ENCODE data around the gene TSPAN32.

The TSPAN32 gene

DNA sequence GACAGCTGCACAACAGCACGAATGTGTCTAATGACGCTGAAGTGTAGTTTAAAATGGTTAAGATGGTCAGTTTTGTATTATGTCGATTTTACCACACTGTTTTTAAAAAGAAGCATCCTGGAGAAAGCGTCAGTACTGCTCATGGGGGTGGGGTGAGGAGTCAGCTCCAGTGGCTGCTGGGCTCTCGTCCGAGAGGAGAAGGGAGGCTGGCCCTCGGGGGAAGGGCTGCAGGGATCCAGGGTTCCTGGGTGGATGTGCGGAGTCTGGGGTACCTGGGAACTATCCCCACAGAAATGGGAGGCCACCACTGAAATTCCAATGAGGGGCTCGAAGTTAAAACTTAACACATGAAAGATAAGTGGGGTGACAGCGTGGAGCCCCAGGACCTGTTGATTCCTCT lies 12.0 kb upstream of the TSPAN32 start:
- DNase-seq: no peak

DNA sequence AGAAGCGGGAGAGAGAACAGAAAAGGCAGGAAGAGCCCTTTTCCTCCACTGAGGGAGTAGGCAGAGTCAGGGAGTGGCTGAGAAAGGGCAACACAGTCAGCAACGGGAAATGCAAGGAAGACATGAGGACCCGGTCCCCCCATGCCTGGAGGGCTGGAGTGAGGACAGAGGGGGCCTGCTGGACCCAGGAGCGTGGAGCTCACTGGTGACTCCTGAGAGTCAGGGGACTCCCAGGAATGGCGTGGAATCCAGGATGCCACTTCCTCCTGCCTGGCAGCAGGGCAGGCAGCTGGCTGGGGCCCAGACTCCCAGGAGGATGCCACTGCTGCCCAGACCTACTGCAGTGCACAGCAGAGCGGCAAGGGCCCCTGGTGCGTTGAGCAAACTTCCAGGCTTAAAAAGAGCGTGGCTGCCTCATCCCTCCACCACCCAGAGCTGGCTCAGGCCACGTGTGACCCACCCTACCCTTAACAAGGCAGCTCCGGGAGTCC lies 11.4 kb upstream of the TSPAN32 start:
- DNase-seq: no peak

DNA sequence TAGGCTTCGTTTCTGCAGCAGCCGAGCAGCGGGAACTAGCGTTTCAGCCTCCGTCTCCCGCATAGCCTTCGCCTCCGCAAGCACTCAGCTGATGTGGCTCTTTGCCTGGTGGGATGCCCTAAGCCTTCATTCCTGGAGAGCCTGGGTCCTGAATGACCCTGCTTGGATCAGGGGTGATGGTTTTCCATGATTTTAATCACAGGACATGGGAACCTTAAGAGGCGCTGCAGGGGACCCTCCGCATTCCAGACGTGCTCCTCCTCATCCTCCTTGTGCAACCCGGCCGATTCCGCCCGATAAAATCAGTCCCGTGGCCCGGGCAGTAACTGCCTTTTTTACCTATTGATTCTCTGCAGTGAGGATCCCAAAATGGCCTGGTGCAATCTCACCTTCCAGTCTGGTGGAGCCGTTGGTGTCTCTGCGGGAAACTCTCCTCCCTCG lies 8.3 kb upstream of the TSPAN32 start:
- DNase-seq: no peak

DNA sequence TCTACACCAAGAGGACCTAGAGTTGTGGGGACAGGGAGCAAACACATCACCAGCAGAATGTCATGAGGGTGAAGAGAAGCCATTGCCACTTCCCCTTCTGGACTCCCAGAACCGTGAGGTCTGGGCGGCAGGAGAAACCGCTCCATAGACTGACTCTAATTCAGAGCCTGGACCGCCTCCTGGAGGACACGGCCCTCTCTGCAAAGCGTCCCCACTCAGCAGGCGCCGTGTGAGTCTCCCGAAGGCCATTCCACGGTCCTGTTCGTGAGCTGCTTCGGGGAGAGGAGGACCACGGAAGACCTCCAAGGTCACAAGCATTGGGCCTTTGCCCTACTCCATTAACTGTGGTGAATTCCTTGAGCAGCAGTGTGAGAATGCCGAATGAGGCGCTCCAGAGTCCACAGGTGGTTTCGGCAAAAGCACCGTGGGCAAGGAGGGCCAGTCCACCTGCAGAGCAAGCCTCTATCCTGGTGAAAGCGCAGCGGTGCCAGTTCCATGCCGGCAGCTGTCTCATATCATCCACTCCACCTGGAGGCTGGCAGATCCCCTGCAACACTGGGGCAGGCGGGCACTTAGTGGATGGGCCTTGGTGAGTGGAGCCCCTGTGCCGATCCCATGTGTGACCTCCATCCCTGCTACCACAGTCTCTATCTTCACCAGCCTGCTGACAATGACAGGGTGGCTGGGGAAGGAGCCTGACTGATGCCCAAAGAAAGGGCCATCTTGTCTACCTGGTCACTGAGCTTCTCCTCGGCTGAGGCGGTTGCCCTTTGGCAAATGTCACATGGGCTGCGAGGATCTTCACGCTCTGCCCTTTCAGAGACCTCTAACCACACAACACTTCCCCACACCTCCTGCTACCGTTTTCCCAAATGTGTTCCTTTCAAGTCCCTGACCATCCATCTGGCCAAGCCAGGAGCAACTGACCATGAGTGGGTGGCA lies 7.6 kb upstream of the TSPAN32 start:
- DNase-seq: no peak

DNA sequence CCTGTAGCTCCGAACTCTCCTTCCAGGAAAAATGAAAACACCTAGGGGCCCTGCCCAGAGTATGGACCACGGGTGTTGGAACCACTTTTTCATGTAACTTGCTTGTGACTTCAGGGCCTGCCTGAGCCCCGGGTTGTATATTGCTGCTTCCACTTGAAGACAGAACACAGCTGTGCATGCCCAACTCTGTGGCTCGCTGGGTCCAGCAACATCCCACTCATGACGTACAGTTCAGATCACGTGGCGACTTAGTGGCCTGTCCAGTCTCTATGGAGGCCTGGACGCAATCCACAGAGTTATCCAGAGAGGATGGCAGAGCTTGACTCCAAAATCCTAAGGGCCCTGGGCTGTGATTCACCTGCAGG lies 6.9 kb upstream of the TSPAN32 start:
- no peak for DNase-seq

DNA sequence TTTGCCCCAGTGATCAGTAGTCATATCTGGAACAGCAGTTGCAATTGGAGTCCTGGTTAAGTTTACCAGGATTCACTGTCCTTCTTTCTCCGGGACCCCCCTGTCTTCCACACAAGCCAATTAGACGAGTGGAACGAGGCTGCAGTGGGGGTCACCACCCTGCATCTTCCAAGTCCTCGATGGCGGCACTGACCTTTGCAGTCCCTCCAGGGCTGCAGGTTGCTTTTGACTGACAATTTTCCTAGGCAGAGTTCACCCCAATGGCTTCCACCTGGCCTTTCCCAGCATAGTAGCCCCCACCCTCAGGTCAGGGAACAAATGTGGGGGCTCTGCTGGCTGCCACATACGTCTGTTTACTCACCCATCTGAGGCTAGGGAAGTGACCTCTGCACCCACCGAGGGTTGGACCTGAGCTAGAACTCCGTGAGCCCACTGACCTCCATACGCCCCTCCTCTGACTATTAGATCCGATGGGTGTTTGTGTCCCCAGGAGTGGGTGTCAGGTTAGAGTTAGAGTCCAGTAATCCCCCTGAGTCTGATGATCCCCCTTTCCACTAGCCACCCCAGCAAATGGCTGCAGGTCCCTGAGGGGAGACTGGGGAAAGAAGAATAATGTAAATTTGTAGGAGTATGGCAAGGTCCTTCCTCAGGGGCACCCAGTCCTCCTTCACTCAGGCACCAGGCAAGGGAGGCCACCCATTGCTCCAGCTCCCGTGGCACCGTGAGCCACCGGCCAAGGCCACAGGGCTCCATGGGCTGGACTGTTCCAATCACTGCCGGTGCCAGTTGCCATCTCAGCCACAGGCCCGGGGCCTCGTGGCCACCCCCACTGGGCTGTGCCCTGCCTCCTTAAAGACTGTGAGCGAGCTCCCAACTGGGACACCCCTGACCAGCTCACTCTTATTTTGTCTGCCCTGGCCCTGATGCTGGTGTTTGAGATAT lies 5.6 kb upstream of the TSPAN32 start:
- DNase-seq: no peak

DNA sequence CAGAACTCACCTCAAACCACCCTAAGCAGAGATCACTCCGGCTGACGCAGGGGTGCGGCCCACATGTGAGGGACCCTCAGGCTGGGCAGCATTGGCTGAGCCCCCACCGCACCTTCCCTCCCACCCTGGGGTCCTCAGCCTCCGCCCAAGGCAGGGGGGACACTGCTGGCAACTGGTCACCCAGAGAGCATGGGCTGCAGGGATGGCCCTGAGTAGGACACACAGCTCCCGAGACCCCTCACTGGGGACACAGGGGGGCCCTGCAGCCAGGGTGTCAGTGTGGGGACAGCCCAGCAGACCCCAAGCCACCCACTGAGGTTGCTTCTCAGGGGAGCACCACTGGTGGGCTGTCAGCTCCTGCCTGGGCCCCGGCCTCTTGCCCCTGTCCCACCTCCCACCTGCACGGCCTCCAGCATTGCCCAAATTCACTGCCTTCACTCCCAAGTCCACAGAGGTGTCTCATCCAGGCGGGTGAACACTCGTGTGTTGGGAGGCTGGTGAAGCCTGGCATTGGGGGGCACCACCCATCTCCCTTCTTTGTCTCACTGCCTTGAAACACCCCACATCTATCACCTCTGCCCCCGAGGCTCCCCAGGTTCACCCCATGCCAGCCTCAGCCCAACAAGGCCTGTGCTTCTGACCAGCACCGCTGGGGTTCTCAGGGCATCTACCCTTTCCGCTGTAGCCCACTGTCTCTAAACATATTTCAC lies 4.7 kb upstream of the TSPAN32 start:
- DNase-seq: no peak

DNA sequence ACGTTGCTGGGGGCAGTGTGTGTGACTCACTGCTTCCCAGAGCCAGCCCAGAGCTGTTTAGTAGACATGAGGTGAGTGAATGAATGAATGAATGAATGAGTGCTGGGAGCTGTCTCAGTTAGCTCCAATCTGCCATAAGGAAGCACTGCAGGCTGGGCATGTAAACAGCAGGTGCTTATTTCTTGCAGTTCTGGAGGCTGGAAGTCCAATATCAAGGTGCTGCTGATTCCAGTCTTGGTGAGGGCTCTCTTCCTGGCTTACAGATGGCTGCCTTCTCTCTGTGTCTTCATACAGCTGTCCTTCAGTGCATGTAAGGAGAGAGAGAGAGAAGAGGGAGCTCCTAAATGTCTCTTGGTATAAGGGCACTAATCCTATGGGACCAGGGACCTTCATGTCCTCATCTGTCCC lies 4.2 kb upstream of the TSPAN32 start:
- DNase-seq: no peak

DNA sequence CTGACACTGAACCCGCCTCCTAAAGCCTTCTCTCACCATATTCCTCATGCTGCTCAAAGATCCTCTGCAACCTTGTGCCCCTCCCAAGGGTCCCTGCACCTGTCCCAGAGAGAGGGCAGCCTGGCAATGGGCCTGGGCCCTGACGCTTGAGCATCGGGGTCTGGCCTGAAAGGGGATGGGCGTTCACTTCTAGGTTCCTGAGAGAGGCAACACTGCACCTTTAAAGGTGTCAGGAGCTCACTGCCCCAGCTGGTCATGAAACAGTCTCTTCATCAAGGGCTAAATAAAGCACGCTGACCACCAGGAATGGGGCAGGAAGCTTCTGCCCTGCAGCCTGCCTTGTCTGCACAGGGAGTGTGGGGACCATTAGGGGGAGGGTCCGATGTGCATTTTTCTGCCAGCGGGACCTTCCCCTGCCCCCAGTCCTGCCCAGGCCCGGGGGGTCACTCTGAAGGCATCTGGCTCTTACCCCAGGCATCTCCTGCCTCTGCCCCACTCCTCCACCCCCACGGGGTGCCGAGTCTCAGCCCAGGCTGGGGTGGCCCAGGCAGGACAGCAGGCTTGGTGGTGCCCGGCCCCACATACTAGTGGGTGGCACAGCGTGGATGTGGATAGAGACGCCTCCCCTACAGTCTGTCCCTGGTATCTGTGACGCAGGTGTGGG lies 3.5 kb upstream of the TSPAN32 start:
- no peak for DNase-seq

DNA sequence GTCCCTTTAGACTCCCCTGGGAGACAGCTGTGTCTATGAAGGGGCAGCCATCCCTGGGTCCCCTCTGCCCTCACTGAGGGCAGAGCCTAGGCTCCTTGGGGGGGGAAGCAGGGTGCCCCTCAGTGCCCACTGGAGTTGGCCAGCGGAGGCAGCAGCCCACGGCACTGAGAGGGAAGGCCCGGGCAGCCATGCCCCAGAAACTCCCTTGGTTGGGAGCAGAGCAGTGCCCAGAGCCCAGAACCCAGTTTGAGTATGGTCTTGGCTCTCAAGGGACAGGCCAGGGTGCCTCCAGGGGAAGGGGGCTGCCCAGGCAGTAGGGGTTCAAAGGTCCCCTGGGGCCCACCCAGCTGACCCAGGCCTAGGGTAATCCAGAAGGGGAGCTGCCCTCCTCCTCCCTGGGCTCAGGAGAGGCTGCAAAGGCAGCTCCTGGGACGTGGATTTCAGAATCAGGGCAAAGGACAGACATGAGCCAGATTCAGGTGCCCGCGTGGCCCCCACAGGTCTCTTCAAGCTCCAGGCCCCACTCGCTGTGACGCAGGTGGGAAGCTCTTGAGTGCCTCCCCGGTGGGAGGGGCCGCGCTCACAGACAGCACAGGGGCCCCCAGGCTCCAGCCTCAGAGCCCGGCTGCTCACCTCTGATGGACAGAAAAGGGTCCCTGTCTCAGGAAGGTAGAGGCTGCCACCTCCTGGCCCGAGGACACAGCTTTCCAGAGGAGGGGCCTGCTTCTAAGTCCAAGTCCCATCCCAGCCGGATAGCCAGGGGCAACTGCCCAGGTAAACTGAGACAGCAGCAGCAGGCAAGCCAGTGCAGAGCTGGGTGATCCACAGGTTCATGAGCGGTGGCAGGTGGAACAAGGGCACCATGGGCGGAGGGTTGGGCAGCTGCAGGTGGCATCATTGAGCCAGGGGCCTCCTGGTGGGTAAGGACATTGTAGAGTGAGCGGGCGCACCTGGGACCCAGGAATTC lies 2.7 kb upstream of the TSPAN32 start:
- DNase-seq: no peak

DNA sequence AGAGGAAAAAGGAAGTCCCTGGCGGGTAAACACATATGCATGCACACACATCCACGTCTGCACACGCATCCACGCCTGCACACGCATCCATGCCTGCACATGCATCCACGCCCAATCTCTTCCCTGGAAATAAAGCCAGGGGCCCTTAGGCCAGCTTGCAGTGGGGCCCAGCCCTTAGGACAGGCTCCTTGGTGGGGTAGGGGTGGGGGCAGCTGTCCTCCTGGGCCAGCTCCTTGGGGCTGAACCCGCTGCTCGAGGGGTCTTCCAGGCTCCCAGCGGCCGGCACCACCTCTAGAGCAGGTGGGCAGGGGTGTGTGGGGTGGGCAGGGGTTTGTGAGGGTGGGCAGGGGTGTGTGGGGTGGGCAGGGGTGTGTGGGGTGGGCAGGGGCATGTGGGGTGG lies 2.0 kb upstream of the TSPAN32 start:
- no peak for DNase-seq

DNA sequence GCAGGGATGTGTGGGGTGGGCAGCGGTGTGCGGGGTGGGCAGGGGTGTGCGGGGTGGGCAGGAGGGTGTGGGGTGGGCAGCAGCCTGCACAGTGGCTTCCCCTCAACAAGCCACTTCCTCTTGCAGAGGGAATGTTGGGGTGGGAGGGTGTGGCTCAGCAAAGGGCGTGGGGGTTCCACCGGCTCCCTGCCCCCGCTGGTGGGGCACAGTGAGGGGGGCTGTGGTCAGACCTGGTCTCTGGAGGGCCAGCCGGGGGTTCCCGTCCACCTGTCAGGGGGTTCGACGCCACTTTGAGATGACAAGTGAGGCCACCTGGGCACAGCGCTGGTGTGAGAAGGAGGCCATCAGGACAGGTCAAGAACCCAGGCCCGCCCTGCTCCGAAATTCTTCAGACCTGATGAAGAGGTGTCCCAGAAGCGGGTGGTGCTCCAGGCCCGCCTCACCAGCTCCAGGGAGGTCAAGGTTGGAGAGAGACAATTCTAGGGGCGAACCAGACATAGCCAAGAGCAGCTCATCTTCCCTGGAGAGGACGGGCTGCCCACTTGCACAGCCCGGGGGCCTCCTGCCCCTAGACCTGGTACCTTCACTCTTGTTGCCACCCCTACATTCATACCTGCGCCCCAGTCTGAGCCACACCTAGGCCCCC lies 1.4 kb upstream of the TSPAN32 start:
- DNase-seq: no peak

DNA sequence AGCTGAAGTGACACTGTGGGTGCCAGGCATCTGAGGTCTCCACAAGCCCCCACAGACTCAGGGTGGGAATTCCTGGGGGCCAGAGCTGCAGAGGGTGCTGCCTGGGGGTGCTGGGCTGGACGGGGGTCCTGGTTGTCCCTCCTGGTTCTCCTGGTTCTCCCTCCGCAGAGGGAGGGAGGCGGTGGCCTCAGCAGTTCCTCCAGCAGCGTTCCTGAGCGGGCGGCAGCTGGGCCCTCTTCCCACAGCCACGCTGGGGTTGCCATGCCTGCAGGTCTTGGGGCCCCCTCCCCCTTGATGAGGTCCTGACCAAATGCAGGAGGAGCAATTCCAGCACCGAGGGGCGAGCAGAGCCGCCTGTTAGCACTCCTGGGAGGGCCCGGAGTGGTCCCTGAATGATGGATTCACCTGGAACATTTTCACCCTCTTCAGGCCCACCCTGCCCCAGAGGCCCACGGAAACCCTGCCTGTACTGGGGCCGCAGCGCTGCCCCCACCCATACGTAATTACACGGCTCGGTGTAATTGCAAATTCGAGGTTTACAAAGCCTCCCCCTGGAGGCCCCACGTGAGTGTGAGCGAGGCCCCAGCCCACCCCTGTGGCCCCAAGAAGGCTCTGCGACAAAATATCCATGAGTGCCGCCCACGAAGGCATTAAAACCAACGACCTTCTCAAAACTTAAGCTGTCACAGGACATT lies 730 bp upstream of the TSPAN32 start:
- DNase-seq: no peak

DNA sequence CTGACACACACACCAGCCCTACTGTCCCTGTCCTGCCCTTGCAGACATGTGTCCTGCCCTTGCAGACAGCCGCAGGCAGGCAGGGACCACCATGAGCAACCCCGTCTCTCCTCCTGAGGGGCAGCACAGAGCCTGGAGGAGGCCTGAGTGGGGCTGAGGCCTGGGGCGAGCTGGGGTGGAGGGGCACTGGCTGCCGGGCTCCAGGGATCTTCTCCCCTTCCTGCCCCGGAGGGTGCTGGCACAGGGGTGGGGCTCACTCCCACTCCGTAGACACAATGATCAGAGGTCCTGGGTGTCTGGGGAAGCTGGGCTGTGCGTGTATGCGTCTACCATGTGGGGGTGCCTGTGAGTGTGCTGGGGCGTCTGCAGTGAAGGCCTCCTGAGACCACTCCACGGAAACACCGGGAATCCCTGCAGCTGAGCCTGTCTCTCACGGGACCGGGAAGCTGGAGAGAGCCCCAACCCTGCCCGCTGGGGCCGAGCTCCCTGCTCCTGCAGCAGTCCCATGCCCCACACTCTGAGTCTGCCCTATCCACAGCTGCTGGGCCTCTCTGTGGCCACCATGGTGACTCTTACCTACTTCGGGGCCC lies 588 bp downstream of the TSPAN32 start:
- no peak for DNase-seq

DNA sequence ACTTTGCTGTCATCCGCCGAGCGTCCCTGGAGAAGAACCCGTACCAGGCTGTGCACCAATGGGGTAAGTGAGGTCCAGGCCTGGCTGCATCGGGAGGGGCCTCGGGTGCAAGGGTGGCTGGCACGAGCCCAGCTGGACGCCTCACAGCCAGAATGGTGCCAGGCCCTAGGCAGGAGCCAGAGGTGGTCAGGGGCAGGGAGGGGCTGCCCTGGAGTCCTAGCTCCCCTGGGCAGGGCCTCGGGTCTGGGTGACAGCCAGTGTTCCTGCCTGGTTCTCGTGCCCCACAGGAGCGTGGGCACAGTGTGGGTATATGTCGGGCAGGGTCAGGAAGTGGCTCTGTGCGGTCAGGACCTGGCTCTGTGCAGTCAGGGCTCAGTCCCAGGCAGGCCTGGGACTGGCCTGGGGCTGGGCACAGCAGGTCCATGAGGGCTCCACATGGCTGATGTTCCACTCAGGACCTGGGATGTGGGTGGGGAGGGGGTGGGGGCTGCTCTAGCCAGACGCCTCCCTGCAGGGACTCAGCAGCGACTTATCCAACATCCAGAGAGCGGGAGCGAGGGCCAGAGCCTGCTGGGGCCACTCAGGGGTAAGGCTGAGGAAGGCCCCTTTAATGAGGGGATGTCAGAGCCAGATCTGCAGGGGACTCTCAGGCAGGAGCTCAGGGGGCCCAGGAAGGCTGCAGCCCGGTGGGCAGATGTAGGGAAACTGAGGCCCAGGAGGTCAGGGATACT lies 1.2 kb downstream of the TSPAN32 start:
- no peak for DNase-seq

DNA sequence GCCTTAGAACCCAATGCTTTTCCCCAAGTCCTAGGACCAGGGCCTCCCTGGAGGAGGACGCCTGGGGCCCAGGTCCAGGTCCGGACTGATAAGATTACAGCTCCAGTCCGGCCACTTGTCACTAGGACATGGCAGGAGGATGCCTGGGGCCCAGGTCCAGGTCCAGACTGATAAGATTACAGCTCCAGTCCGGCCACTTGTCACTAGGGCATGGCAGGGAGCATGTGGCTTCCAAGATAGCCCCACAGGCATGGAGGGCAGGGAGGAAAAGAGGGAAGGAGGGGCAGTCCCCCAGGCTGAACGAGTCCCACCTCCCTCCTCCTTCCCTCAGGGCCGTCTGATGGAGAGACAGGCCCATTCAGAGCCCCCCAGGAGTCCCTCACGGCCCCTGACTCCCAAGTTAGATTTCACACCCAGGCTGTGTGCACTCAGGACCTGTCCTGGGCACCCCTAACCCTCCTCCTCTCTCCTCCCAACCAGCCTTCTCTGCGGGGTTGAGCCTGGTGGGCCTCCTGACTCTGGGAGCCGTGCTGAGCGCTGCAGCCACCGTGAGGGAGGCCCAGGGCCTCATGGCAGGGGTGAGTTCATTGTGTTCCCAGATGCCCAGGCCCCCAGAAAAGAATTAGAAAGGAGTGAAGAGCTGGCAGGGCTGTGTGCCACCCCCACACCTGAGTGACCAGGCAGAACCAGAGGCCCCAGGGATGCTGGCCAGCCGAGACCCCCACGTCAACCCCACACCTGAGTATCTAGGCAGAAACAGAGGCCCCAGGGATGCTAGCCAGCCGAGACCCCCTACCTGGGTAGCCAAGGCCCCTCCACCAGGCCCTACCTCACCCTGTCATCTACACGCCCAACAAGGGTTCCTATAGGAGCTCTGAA lies 2.1 kb downstream of the TSPAN32 start:
- DNase-seq: no peak

DNA sequence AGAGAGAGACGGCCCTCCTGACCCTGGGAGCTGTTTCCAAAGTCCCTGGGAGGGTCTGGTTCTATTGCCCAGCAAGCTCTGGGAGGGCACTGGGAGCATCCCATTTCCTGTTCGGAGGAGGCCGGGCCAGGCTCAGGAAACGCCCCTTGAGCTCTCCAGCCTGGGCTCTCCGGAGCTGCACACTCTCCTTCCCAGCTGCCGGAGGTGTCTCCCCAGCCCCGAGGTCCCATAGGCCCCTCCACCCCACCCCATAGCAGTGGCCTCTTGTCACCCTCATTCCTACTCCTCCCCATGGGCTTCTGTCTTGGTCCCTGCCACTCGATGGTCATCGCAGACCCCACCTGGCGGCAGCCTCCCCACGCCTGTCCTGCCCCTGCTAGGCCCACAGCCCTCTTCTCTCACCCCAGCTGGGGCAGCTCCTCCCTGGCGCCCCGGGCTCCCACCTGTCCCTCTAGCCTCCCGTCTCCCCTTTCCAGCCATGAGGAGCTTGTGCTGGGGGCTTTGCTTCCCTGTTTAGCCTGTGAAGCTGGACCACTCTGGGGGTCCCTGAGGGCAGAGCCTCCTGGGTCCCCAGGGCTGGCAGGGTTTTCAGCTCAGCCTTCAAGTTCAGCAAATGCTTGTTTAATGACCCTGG lies 2.8 kb downstream of the TSPAN32 start:
- DNase-seq: no peak

Data from fibroblast of skin of right quadriceps (primary cell).